Mucosa of descending colon (tissue), 3 donors: ENCODE results near the gene FMN1. TPM values are rescaled to one million over a fixed set of nuclear protein-coding genes. Genes with fewer than 3 reads are reported as not detected.

Experiments
- ATAC-seq: fragments of 200-7000 bp; cut with Tn5 transposase; one replicate; pipeline ENCODE4 v1.9.1; 2020; ENCODE audit warnings: mild to moderate bottlenecking, moderate library complexity
- DNase-seq, 3 donors: peaks; one replicate each; pipeline ENCODE4 v3.0.0-alpha.2; 2020
- H3K36me3 ChIP-seq: fragments of 200-600 bp; one replicate; pipeline ENCODE4 v1.8.0; 2021; ENCODE audit warnings: low read depth, mild to moderate bottlenecking
- H3K4me1 ChIP-seq: fragments of 200-600 bp; one replicate; pipeline ENCODE4 v1.8.0; 2021; ENCODE audit warnings: low read depth, mild to moderate bottlenecking
- H3K4me3 ChIP-seq: fragments of 200-600 bp; one replicate; pipeline ENCODE4 v1.8.0; 2021; ENCODE audit warnings: mild to moderate bottlenecking
- H3K9me3 ChIP-seq: fragments of 200-600 bp; one replicate; pipeline ENCODE4 v1.8.0; 2021; ENCODE audit warnings: mild to moderate bottlenecking
- intact Hi-C, 2 donors: fragments of 100-400 bp; cut with DNase I in 1 of 2; cut with micrococcal nuclease in 1 of 2; formaldehyde crosslinking; loops; one replicate each; pipeline versions ENCODE4 v1.11.0 to v1.11.1; 2022; cut with DNase I, micrococcal nuclease
- total RNA-seq, 3 donors: library from RNA; stranded (reverse); fragmentation: NEBNext Ultra II Directional in 2 of 3; extraction: Animal tissue kit (Norgen Biotek cat#: 25700) in 2 of 3; gene quantifications; one replicate each; pipeline versions ENCODE4 v1.2.1 to v1.2.4, GENCODE V29; 2021 to 2023
- TF ChIP-seq, protein P1 (sequence below): fragments of 200-600 bp; IDR thresholded peaks from one replicate; pipeline ENCODE4 v1.8.0; 2022; ENCODE audit warnings: antibody characterized with exemption, mild to moderate bottlenecking
- donor health status: DM: no; HTN: no; CAD: no; lungs with moderate emphysema.
- donor health status: DM: no; HTN: no; CAD: no.
- donor health status: DM: no; HTN: yes; CAD: no.

Gene FMN1
- total RNA-seq, 3 donors from 2014 or later: 30.8 to 65.1 (median 43.4) TPM

- H3K4me1 ChIP-seq: no peaks in the 10 kb centered on the region
- TF ChIP-seq, protein P1, sequence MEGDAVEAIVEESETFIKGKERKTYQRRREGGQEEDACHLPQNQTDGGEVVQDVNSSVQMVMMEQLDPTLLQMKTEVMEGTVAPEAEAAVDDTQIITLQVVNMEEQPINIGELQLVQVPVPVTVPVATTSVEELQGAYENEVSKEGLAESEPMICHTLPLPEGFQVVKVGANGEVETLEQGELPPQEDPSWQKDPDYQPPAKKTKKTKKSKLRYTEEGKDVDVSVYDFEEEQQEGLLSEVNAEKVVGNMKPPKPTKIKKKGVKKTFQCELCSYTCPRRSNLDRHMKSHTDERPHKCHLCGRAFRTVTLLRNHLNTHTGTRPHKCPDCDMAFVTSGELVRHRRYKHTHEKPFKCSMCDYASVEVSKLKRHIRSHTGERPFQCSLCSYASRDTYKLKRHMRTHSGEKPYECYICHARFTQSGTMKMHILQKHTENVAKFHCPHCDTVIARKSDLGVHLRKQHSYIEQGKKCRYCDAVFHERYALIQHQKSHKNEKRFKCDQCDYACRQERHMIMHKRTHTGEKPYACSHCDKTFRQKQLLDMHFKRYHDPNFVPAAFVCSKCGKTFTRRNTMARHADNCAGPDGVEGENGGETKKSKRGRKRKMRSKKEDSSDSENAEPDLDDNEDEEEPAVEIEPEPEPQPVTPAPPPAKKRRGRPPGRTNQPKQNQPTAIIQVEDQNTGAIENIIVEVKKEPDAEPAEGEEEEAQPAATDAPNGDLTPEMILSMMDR: no peak
- no peak for ATAC-seq
- H3K4me3 ChIP-seq: no peak overlapping the region
- no peak for DNase-seq
- no peaks in the 10 kb centered on the region for H3K36me3 ChIP-seq
- H3K9me3 ChIP-seq: no peaks in the 10 kb centered on the region
- intact Hi-C loops: no loop called here
Observed at GRCh38 chr15:32972686-32973085, 221.8 kb downstream of the FMN1 start.

DNA sequence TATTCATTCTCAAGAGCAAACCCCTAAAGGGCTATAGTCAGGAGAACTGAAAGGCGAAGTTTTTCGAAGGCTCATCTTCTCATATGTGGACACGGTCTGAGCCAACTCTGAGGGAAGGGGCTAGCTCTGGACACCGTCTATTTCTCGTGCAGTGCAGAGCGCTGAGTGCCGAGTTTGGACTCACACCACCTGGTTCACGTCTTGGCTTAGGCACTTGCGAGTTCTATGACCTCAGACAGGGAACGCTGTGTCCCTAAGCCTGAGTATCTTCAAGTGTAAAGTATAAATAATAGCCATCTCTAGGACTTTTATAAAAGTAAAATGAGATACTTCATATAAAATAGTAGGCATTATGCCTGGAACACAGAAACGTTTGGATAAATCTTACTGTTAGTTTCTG, 223.7 kb downstream of the FMN1 start:
- DNase-seq (no peak), ATAC-seq (no peak)
- H3K4me3 ChIP-seq: no peak overlapping the region
- no peaks in the 10 kb centered on the region for H3K4me1 ChIP-seq
- no peaks in the 10 kb centered on the region for H3K9me3 ChIP-seq
- TF ChIP-seq, protein P1: no peak
- H3K36me3 ChIP-seq: no peaks in the 10 kb centered on the region
- intact Hi-C loops: no loop called here

- no peaks in the 10 kb centered on the region for H3K9me3 ChIP-seq
- no peaks in the 10 kb centered on the region for H3K4me1 ChIP-seq
- DNase-seq: no peak
- TF ChIP-seq, protein P1: no peak
- ATAC-seq: no peak
- intact Hi-C loops: no loop called here
- no peaks in the 10 kb centered on the region for H3K36me3 ChIP-seq
- H3K4me3 ChIP-seq: no peak overlapping the region
Observed at GRCh38 chr15:32967521-32967920, 227.0 kb downstream of the FMN1 start.

DNA sequence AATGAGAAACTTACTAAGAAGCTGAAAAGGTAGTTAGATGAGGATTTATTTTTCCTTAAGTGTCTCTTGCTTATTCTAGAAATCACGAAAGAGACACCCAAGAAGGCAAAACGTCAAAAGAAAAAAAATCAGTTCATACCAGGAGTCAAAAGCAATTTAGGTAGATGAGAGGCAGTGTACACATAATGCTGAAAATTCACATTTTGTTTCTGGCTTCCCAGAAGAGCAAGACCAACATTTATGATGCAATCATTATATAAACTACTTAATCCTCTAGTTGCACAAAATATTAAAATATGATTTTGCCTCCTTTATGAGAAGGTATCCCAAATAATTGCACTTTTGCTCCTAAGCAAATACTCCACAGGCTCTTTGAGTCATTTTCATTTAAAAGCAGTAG, 228.0 kb downstream of the FMN1 start:
- Histone ChIP-seq H3K36me3 (no peaks in the 10 kb centered on the region), H3K4me1 (no peaks in the 10 kb centered on the region), H3K4me3 (no peak overlapping the region), H3K9me3 (no peaks in the 10 kb centered on the region)
- intact Hi-C loops: no loop called here
- no peak for DNase-seq
- ATAC-seq: no peak
- TF ChIP-seq, protein P1: no peak

GRCh38 chr15:32965897-32966296, 228.6 kb downstream of the FMN1 start:
- Histone ChIP-seq H3K4me1 (no peaks in the 10 kb centered on the region), H3K4me3 (no peak overlapping the region), H3K36me3 (no peaks in the 10 kb centered on the region), H3K9me3 (no peaks in the 10 kb centered on the region)
- intact Hi-C loops: no loop called here
- TF ChIP-seq, protein P1: no peak
- ATAC-seq: no peak
- DNase-seq: no peak

DNA sequence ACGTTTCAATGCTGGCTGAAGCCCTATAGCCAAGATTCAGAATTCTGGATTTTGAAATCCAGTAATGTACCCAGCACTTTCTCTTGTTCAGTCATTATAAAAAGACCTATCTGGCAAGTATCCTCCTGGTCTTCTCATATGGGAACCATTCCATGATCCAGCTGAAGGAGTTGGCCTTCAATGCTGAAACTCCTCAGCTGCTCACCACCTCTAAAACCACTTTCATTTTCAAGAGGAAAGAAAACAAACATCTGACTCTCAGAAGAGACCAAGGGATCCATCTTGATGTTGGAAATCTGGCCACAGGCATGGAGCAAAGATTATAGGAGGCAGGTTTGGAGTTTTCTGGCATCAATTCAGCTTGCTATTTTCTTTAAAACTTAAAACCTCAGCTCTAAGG, 235.4 kb downstream of the FMN1 start:
- ATAC-seq (no peak), DNase-seq (no peak)
- no peaks in the 10 kb centered on the region for H3K9me3 ChIP-seq
- intact Hi-C loops: no loop called here
- TF ChIP-seq, protein P1: no peak
- H3K4me1 ChIP-seq: no peaks in the 10 kb centered on the region
- no peak overlapping the region for H3K4me3 ChIP-seq
- no peaks in the 10 kb centered on the region for H3K36me3 ChIP-seq
